ENCODE results near the gene HTR3B.

DNA sequence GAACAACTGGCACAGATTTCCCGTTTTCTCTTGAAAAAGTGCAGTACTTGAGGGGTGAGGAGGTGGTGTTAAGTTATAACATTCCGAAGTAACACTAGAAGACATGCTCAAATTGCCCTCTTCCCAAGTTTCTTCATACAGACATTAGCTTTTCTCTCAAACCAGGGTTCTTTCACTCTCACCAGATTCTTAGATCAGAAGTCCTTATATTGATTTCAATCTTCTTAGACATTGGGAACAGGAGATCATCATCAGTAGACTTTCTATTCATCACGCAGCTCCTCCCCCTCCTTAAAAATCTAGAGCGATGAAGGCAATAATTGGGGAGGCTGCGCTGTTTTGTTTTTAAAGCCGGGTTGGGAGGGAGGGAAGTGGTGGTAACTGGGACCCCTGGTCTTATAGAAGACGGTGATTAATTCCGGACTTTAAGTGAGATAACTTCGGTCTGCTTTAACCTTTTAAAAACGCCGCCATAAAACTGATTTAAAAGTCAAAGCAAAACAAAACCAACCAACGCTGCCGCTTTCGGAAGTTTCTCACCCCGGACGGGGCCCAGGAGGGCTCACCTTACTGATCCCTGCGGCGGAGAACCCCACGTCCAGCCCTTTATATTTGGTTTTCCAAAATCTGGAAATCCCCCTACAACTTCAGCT is 29.9 kb upstream of the HTR3B start:
- TF ChIP-seq, protein P1, sequence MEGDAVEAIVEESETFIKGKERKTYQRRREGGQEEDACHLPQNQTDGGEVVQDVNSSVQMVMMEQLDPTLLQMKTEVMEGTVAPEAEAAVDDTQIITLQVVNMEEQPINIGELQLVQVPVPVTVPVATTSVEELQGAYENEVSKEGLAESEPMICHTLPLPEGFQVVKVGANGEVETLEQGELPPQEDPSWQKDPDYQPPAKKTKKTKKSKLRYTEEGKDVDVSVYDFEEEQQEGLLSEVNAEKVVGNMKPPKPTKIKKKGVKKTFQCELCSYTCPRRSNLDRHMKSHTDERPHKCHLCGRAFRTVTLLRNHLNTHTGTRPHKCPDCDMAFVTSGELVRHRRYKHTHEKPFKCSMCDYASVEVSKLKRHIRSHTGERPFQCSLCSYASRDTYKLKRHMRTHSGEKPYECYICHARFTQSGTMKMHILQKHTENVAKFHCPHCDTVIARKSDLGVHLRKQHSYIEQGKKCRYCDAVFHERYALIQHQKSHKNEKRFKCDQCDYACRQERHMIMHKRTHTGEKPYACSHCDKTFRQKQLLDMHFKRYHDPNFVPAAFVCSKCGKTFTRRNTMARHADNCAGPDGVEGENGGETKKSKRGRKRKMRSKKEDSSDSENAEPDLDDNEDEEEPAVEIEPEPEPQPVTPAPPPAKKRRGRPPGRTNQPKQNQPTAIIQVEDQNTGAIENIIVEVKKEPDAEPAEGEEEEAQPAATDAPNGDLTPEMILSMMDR (conservative IDR thresholded peaks at IDR 0.05; ENCODE audit: low read depth, low read length), result no peak
- TF ChIP-seq POLR2A (IDR thresholded peaks at IDR 0.05; ENCODE audit: low read depth, low read length), result no peak
- no peak for TF ChIP-seq BHLHE40 (IDR thresholded peaks at IDR 0.05; ENCODE audit: low read depth, low read length)
- TF ChIP-seq RAD21 (IDR thresholded peaks at IDR 0.05; ENCODE audit: low read length), result no peak
- no peak for TF ChIP-seq CEBPB (IDR thresholded peaks at IDR 0.05; ENCODE audit: low read depth, low read length)
- no peak for TF ChIP-seq MAFK (IDR thresholded peaks at IDR 0.05; ENCODE audit: low read depth, low read length)
- no peak for TF ChIP-seq MXI1 (IDR thresholded peaks at IDR 0.05; ENCODE audit: borderline replicate concordance, low read depth, low read length)
- TF ChIP-seq SMC3 (IDR thresholded peaks at IDR 0.05; ENCODE audit: low read depth, low read length), result no peak
- no peak for TF ChIP-seq CHD1 (IDR thresholded peaks at IDR 0.05; ENCODE audit: low read depth, low read length)
- TF ChIP-seq NFE2L2 (IDR thresholded peaks at IDR 0.05; ENCODE audit: low read depth, low read length), result no peak
- TF ChIP-seq, protein P2, sequence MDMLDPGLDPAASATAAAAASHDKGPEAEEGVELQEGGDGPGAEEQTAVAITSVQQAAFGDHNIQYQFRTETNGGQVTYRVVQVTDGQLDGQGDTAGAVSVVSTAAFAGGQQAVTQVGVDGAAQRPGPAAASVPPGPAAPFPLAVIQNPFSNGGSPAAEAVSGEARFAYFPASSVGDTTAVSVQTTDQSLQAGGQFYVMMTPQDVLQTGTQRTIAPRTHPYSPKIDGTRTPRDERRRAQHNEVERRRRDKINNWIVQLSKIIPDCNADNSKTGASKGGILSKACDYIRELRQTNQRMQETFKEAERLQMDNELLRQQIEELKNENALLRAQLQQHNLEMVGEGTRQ (IDR thresholded peaks at IDR 0.05; ENCODE audit: low read depth, low read length), result no peak
- TF ChIP-seq FOS (IDR thresholded peaks at IDR 0.05; ENCODE audit: low read depth, low read length), result no peak
- TF ChIP-seq RCOR1 (IDR thresholded peaks at IDR 0.05; ENCODE audit: insufficient replicate concordance, low read length), result no peak
- no peak for TF ChIP-seq RFX5 (IDR thresholded peaks at IDR 0.05; ENCODE audit: low read depth, low read length)
